Gastrocnemius medialis (tissue), 4 donors: Measurements from ENCODE around the gene KLHL40. TPM values are rescaled to one million over a fixed set of nuclear protein-coding genes. Genes with fewer than 3 reads are reported as not detected.
A peak's percentile ranks its signal among the peaks of the same experiment; 100 is the strongest.

Source experiments
- ATAC-seq, 2 donors: fragments of 150-250 bp; one replicate each; pipeline ENCODE4 v1.9.1; 2016
- DNase-seq, 2 donors: peaks; one replicate each; pipeline ENCODE4 v3.0.0-alpha.2; 2019
- H3K27ac ChIP-seq, 4 donors: fragments of 200-600 bp; sonication (generic); 1 replicate in 1 of 4; 2 replicates in 3 of 4; pipeline ENCODE4 v1.5.1; 2016 to 2018; ENCODE audit warnings: mild to moderate bottlenecking in 2 of 4, moderate library complexity in 1 of 4
- H3K27me3 ChIP-seq, 3 donors: fragments of 200-600 bp; sonication (generic) in 2 of 3; 1 replicate in 1 of 3; 2 replicates in 2 of 3; pipeline versions ENCODE4 v1.5.1 to v1.6.0; 2016 to 2019; ENCODE audit warnings: mild to moderate bottlenecking in 1 of 3, moderate library complexity in 1 of 3
- H3K36me3 ChIP-seq, 2 donors: fragments of 200-600 bp; sonication (generic) in 1 of 2; one replicate each; pipeline ENCODE4 v1.5.1; 2017 to 2018
- H3K4me1 ChIP-seq, 2 donors: fragments of 200-600 bp; sonication (generic) in 1 of 2; one replicate each; pipeline ENCODE4 v1.5.1; 2016 to 2017; ENCODE audit warnings: mild to moderate bottlenecking in 2 of 2
- H3K4me3 ChIP-seq, 4 donors: fragments of 200-600 bp; sonication (generic) in 3 of 4; 1 replicate in 1 of 4; 2 replicates in 3 of 4; pipeline ENCODE4 v1.5.1; 2016 to 2019; ENCODE audit warnings: mild to moderate bottlenecking in 2 of 4
- H3K9me3 ChIP-seq, 3 donors: fragments of 200-600 bp; sonication (generic) in 2 of 3; 1 replicate in 1 of 3; 2 replicates in 2 of 3; pipeline ENCODE4 v1.5.1; 2016 to 2019
- CTCF ChIP-seq, 5 experiments: fragments of 450-650 bp in 3 of 5; fragments of 200-600 bp in 2 of 5; sonication (generic) in 2 of 5; IDR thresholded peaks in 4 of 5; conservative IDR thresholded peaks in 1 of 5; 1 replicate in 4 of 5; 2 replicates in 1 of 5; pipeline ENCODE4 v1.5.1; 2016 to 2019; ENCODE audit warnings: antibody characterized with exemption in 5 of 5, mild to moderate bottlenecking in 3 of 5, moderate library complexity in 3 of 5
- POLR2A ChIP-seq, 2 donors: fragments of 450-650 bp; IDR thresholded peaks; one replicate each; pipeline ENCODE4 v1.6.1; 2017; ENCODE audit warnings: antibody characterized with exemption in 2 of 2, mild to moderate bottlenecking in 2 of 2, moderate library complexity in 2 of 2
- in situ Hi-C, 4 donors: fragments of 200-750 bp; cut with MboI; loops; one replicate each; pipeline versions ENCODE4 v1.15.0 to v1.8.0; 2017; ENCODE audit warnings: low sequenced_read_pairs in 4 of 4
- intact Hi-C: fragments of 100-400 bp; cut with DNase I; formaldehyde crosslinking; loops from one replicate; pipeline ENCODE4 v1.15.1; 2023; ENCODE audit warnings: low total_unique reads
- total RNA-seq, 4 donors: library from RNA; depleted of rRNA; stranded (reverse); fragments of >200 nt; gene quantifications; one replicate each; pipeline versions ENCODE4 v1.1.0 to v1.2.3, GENCODE V29; 2016

The KLHL40 gene
- total RNA-seq, 4 donors from 2014 or later: 197 to 682 (median 397) TPM

- Histone ChIP-seq H3K27me3 (no peaks in the 10 kb centered on the region), H3K9me3 (no peaks in the 10 kb centered on the region), H3K4me1 (peaks cover 30 to 38% of the 10 kb centered on the region in 2 donors), H3K36me3 (no peaks in the 10 kb centered on the region), H3K4me3 (no peak overlapping the region), H3K27ac (peak overlapping the region; percentile 69 to 91 (median 82))
- intact Hi-C loops (no loop called here), in situ Hi-C loops (loop anchor here in 1 of 4 donors (25.0 kb wide), 1 partner anchor 142 kb away; the partner anchor contains the start of genes SEC22C and SS18L2)
- no peak for TF ChIP-seq CTCF (IDR thresholded peaks at IDR 0.05 in 4 of 5, conservative IDR thresholded peaks at IDR 0.05 in 1 of 5)
- TF ChIP-seq POLR2A (IDR thresholded peaks at IDR 0.05): no peak
- ATAC-seq (peak; percentile 71 to 86), DNase-seq (peak; percentile 57 to 67)
Measured at GRCh38 chr3:42729404-42730145, 44.2 kb downstream of the KLHL40 start.

GRCh38 chr3:42730294-42730693, 45.0 kb downstream of the KLHL40 start:
- in situ Hi-C loops: loop anchor here in 1 of 4 donors (25.0 kb wide), 1 partner anchor 143 kb away; the partner anchor contains the start of genes SEC22C and SS18L2

GRCh38 chr3:42730706-42731420, 45.5 kb downstream of the KLHL40 start:
- Histone ChIP-seq H3K27me3 (no peaks in the 10 kb centered on the region), H3K9me3 (no peaks in the 10 kb centered on the region), H3K4me1 (peaks cover 30 to 38% of the 10 kb centered on the region in 2 donors), H3K27ac (peak overlapping the region; percentile 69 to 91 (median 82)), H3K4me3 (no peak overlapping the region), H3K36me3 (no peaks in the 10 kb centered on the region)
- peak in 1 of 2 donors; percentile 16 for ATAC-seq
- no peak for TF ChIP-seq CTCF (IDR thresholded peaks at IDR 0.05 in 4 of 5, conservative IDR thresholded peaks at IDR 0.05 in 1 of 5)
- no peak for TF ChIP-seq POLR2A (IDR thresholded peaks at IDR 0.05)
- in situ Hi-C loops (loop anchor here in 1 of 4 donors (25.0 kb wide), 1 partner anchor 144 kb away; the partner anchor contains the start of genes SEC22C and SS18L2), intact Hi-C loops (no loop called here)
- DNase-seq: no peak

More at GRCh38 chr3:42730294-42730693, 45.0 kb downstream of the KLHL40 start:
- intact Hi-C loops: no loop called here
- ATAC-seq: peak; percentile 18 to 20
- no peaks in the 10 kb centered on the region for H3K9me3 ChIP-seq
- peaks cover 30 to 38% of the 10 kb centered on the region in 2 donors for H3K4me1 ChIP-seq
- peak in 1 of 2 donors; percentile 60 for DNase-seq
- no peaks in the 10 kb centered on the region for H3K27me3 ChIP-seq
- no peak for TF ChIP-seq POLR2A (IDR thresholded peaks at IDR 0.05)
- TF ChIP-seq CTCF (IDR thresholded peaks at IDR 0.05 in 4 of 5, conservative IDR thresholded peaks at IDR 0.05 in 1 of 5): no peak
- H3K4me3 ChIP-seq: no peak overlapping the region
- H3K27ac ChIP-seq: peak overlapping the region; percentile 69 to 91 (median 82)
- H3K36me3 ChIP-seq: no peaks in the 10 kb centered on the region

- in situ Hi-C loops: loop anchor here in 1 of 4 donors (25.0 kb wide), 1 partner anchor 144 kb away; the partner anchor contains the start of genes SEC22C and SS18L2
- intact Hi-C loops: no loop called here
- H3K4me1 ChIP-seq: peaks cover 37 to 38% of the 10 kb centered on the region in 2 donors
- H3K4me3 ChIP-seq: no peak overlapping the region
- ATAC-seq: no peak
- H3K36me3 ChIP-seq: no peaks in the 10 kb centered on the region
- H3K27me3 ChIP-seq: no peaks in the 10 kb centered on the region
- no peak for DNase-seq
- no peaks in the 10 kb centered on the region for H3K9me3 ChIP-seq
- H3K27ac ChIP-seq: peak overlapping the region; percentile 69 to 91 (median 82)
- TF ChIP-seq CTCF (IDR thresholded peaks at IDR 0.05 in 4 of 5, conservative IDR thresholded peaks at IDR 0.05 in 1 of 5) (no peak), POLR2A (IDR thresholded peaks at IDR 0.05) (no peak)
Measured at GRCh38 chr3:42731476-42732195, 46.3 kb downstream of the KLHL40 start.
